Neuronal stem cell (in vitro differentiated cells): ENCODE measurements around the gene VAMP8.
A peak's percentile ranks its signal among the peaks of the same experiment; 100 is the strongest.

Experiments
- DNase-seq: peaks from one replicate; pipeline ENCODE4 v3.0.0-alpha.2; 2013; ENCODE audit warnings: low spot score
- H2AFZ ChIP-seq: one replicate; pipeline ENCODE4 v1.6.1; 2013; ENCODE audit warnings: mild to moderate bottlenecking, low read length, inconsistent platforms
- H2AK5ac ChIP-seq: 2 replicates; pipeline ENCODE4 v1.6.1; 2013; ENCODE audit warnings: low read depth, mild to moderate bottlenecking, inconsistent platforms, low read length, moderate library complexity, mixed read lengths
- H2BK120ac ChIP-seq: 2 replicates; pipeline ENCODE4 v1.6.1; 2013; ENCODE audit warnings: low read depth, mild to moderate bottlenecking, inconsistent platforms, low read length, moderate library complexity, mixed read lengths
- H2BK12ac ChIP-seq: one replicate; pipeline ENCODE4 v1.6.1; 2013; ENCODE audit warnings: low read length, inconsistent platforms
- H2BK15ac ChIP-seq: 2 replicates; pipeline ENCODE4 v1.6.1; 2013; ENCODE audit warnings: mild to moderate bottlenecking, low read length, inconsistent platforms, mixed read lengths
- H2BK5ac ChIP-seq: one replicate; pipeline ENCODE4 v1.6.1; 2013; ENCODE audit warnings: inconsistent platforms, mild to moderate bottlenecking, low read length, moderate library complexity
- H3K14ac ChIP-seq: one replicate; pipeline ENCODE4 v1.6.1; 2013; ENCODE audit warnings: low read length, inconsistent platforms
- H3K18ac ChIP-seq: 2 replicates; pipeline ENCODE4 v1.6.1; 2013; ENCODE audit warnings: low read length, inconsistent platforms
- H3K23ac ChIP-seq: 2 replicates; pipeline ENCODE4 v1.6.1; 2013; ENCODE audit warnings: low read depth, mild to moderate bottlenecking, mixed read lengths, low read length, inconsistent platforms; ENCODE audit not compliant: poor library complexity
- H3K27ac ChIP-seq: replicated peaks from 3 replicates; pipeline ENCODE4 v1.5.1; 2013; ENCODE audit warnings: low read length, inconsistent platforms
- H3K27me3 ChIP-seq, 3 experiments: 2 replicates each; pipeline ENCODE4 v1.6.1; 2013; ENCODE audit warnings: low read length in 3 of 3, mild to moderate bottlenecking in 2 of 3, inconsistent platforms in 1 of 3, low read depth in 1 of 3, mixed read lengths in 1 of 3, moderate library complexity in 1 of 3; ENCODE audit not compliant: control insufficient read depth in 3 of 3, insufficient read depth in 3 of 3
- H3K36me3 ChIP-seq, 2 donors: replicated peaks in 1 of 2; 2 replicates each; pipeline ENCODE4 v1.6.1; 2013; ENCODE audit warnings: low read length in 2 of 2; ENCODE audit not compliant: control insufficient read depth in 2 of 2, insufficient read depth in 2 of 2
- H3K4ac ChIP-seq: 2 replicates; pipeline ENCODE4 v1.6.1; 2013; ENCODE audit warnings: inconsistent platforms, mild to moderate bottlenecking, low read length, moderate library complexity
- H3K4me1 ChIP-seq, 2 donors: 1 replicate in 1 of 2; 2 replicates in 1 of 2; pipeline ENCODE4 v1.6.1; 2013; ENCODE audit warnings: low read length in 2 of 2, low read depth in 1 of 2; ENCODE audit not compliant: control insufficient read depth in 2 of 2, insufficient read depth in 1 of 2
- H3K4me2 ChIP-seq: one replicate; pipeline ENCODE4 v1.6.1; 2013; ENCODE audit warnings: mild to moderate bottlenecking, low read length, inconsistent platforms; ENCODE audit not compliant: insufficient read depth, poor library complexity, severe bottlenecking
- H3K4me3 ChIP-seq, 2 donors: 2 replicates each; pipeline ENCODE4 v1.5.1; 2013; ENCODE audit warnings: low read length in 2 of 2, mild to moderate bottlenecking in 2 of 2, inconsistent platforms in 1 of 2, moderate library complexity in 1 of 2
- H3K79me1 ChIP-seq: one replicate; pipeline ENCODE4 v1.6.1; 2013; ENCODE audit warnings: low read depth, mild to moderate bottlenecking, inconsistent platforms, low read length, moderate library complexity
- H3K9ac ChIP-seq: one replicate; pipeline ENCODE4 v1.6.1; 2013; ENCODE audit warnings: mild to moderate bottlenecking, low read depth, low read length, inconsistent platforms; ENCODE audit not compliant: poor library complexity
- H3K9me3 ChIP-seq, 2 donors: replicated peaks in 1 of 2; 2 replicates each; pipeline versions ENCODE3 to v1.6.1; 2013; ENCODE audit warnings: low read length in 2 of 2, mild to moderate bottlenecking in 2 of 2, inconsistent platforms in 1 of 2, low read depth in 1 of 2, mixed read lengths in 1 of 2, moderate library complexity in 1 of 2; ENCODE audit not compliant: control insufficient read depth in 2 of 2, insufficient read depth in 1 of 2
- H4K8ac ChIP-seq: one replicate; pipeline ENCODE4 v1.6.1; 2013; ENCODE audit warnings: low read depth, mild to moderate bottlenecking, inconsistent platforms, low read length, moderate library complexity
- H4K91ac ChIP-seq: one replicate; pipeline ENCODE4 v1.6.1; 2013; ENCODE audit warnings: low read length, low read depth, mild to moderate bottlenecking, inconsistent platforms; ENCODE audit not compliant: poor library complexity
- WGBS, 2 donors: extraction: QIAGEN DNeasy Blood & Tissue Kit; methylation state at CpG; one replicate each; pipeline ENCODE4 v1.1.7; 2013; ENCODE audit warnings: missing lambda C conversion rate in 2 of 2, mixed read lengths in 1 of 2; ENCODE audit not compliant: insufficient read length in 2 of 2, insufficient replicate concordance in 1 of 2; ENCODE audit errors: extremely low coverage in 2 of 2; 5-methylcytosine and 5-hydroxymethylcytosine counted together

Gene VAMP8

DNA sequence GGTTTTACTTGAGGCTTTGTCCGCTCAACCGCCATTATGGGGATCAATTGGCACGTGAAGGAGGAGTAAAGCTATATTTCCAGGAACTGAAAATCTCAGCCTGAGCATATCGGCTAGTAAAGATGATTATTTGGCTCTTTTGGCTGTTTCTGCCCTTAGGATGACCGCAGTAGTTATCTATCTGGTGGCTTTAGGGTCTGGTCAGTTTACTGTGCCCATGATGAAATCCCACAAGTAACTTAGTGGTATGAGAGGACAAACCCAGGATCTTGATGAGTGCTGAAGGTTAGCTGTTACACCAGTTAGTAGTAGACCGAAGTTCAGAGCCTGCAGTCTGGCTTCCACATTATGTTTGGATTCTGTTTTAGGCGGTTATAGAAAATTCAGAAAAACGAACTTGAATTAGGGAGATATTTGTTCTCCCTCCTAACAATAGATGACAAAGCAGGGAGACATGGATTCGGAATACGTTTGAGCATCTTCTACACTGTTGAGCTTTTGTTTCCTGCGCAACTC, 37.2 kb upstream of the VAMP8 start:
- peak overlapping the region; percentile 98 to 99 for H3K4me3 ChIP-seq
- H3K23ac ChIP-seq, result no peak overlapping the region
- H2BK15ac ChIP-seq, result no peak overlapping the region
- H3K4me1 ChIP-seq, result peaks cover 10 to 17% of the 10 kb centered on the region in 2 donors
- WGBS, 2 donors, result no CpG with 5 or more reads among the region's 11 CpGs
- peak overlapping the region; percentile 100 for H3K9ac ChIP-seq
- H2BK120ac ChIP-seq, result no peak overlapping the region
- H3K27me3 ChIP-seq, result no peaks in the 10 kb centered on the region
- no peak overlapping the region for H4K91ac ChIP-seq
- H3K9me3 ChIP-seq, result no peaks in the 10 kb centered on the region
- H3K4me2 ChIP-seq, result peak overlapping the region; percentile 63
- H3K14ac ChIP-seq, result no peak overlapping the region
- no peak overlapping the region for H2AK5ac ChIP-seq
- no peak overlapping the region for H2AFZ ChIP-seq
- DNase-seq, result no peak
- peaks cover 26 to 57% of the 10 kb centered on the region in 2 donors for H3K36me3 ChIP-seq
- H3K27ac ChIP-seq, result no peak overlapping the region
- no peak overlapping the region for H3K4ac ChIP-seq
- no peak overlapping the region for H2BK12ac ChIP-seq
- no peak overlapping the region for H3K18ac ChIP-seq
- no peak overlapping the region for H4K8ac ChIP-seq
- H3K79me1 ChIP-seq, result peaks cover 2% of the 10 kb centered on the region
- H2BK5ac ChIP-seq, result no peak overlapping the region

DNA sequence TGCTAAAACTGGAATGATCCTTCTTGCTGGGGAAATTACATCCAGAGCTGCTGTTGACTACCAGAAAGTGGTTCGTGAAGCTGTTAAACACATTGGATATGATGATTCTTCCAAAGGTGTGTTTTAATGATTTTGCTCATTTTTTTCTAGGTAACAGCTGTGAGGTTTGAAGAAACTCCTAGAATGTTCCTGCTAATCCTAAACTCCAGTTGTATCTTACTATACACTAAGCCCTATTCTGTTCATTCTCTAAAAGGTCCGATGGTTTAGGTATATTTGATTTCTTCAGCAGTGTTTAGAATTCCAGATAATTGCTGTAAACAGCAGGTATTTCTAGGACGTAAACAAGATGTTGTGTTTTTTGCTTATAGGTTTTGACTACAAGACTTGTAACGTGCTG, 36.1 kb upstream of the VAMP8 start:
- Histone ChIP-seq H3K4ac (no peak overlapping the region), H2BK5ac (no peak overlapping the region), H3K4me1 (peaks cover 10 to 17% of the 10 kb centered on the region in 2 donors), H2AFZ (no peak overlapping the region), H3K9me3 (no peaks in the 10 kb centered on the region), H3K27ac (no peak overlapping the region), H3K4me2 (no peak overlapping the region), H3K27me3 (no peaks in the 10 kb centered on the region), H3K18ac (no peak overlapping the region), H2BK12ac (no peak overlapping the region), H2BK15ac (no peak overlapping the region), H3K79me1 (peaks cover 2% of the 10 kb centered on the region), H4K91ac (no peak overlapping the region), H3K4me3 (peak overlapping the region in 1 of 2 donors; percentile 98), H3K36me3 (peaks cover 28 to 67% of the 10 kb centered on the region in 2 donors), H4K8ac (no peak overlapping the region), H3K9ac (no peak overlapping the region), H3K23ac (no peak overlapping the region), H3K14ac (no peak overlapping the region), H2AK5ac (no peak overlapping the region), H2BK120ac (no peak overlapping the region)
- DNase-seq, result no peak
- no CpG with 5 or more reads among the region's 4 CpGs for WGBS, 2 donors

DNA sequence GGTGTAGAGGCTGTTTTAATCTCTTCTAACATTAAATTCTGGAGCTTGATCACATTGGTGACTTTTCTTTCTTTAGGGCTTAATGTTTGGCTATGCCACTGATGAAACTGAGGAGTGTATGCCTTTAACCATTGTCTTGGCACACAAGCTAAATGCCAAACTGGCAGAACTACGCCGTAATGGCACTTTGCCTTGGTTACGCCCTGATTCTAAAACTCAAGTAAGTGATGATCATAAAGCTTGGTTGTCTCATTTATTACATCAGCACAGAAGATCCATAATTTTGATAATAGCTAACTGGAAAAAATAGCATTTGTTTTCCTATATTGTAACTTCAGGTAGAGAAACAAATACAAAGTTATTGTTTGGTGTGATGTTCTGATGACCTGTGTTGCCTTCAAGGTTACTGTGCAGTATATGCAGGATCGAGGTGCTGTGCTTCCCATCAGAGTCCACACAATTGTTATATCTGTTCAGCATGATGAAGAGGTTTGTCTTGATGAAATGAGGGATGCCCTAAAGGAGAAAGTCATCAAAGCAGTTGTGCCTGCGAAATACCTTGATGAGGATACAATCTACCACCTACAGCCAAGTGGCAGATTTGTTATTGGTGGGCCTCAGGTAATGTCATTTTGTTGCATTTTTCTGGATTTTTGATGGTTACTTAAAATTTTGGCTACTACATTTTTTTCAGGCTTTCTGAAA, 35.5 kb upstream of the VAMP8 start:
- Histone ChIP-seq H2BK15ac (no peak overlapping the region), H3K27me3 (no peaks in the 10 kb centered on the region), H3K79me1 (peaks cover 2% of the 10 kb centered on the region), H3K14ac (no peak overlapping the region), H2AFZ (no peak overlapping the region), H3K4ac (no peak overlapping the region), H2BK12ac (no peak overlapping the region), H4K91ac (no peak overlapping the region), H2BK120ac (no peak overlapping the region), H3K4me2 (no peak overlapping the region), H3K36me3 (peaks cover 28 to 73% of the 10 kb centered on the region in 2 donors), H4K8ac (no peak overlapping the region), H3K4me3 (no peak overlapping the region), H3K23ac (no peak overlapping the region), H3K18ac (no peak overlapping the region), H3K27ac (no peak overlapping the region), H2BK5ac (no peak overlapping the region), H3K9me3 (no peaks in the 10 kb centered on the region), H2AK5ac (no peak overlapping the region), H3K4me1 (peaks cover 10 to 16% of the 10 kb centered on the region in 2 donors), H3K9ac (no peak overlapping the region)
- WGBS, 2 donors, result no CpG with 5 or more reads among the region's 5 CpGs
- DNase-seq, result no peak

GRCh38 chr2:85542777-85543176, 34.6 kb upstream of the VAMP8 start:
- H3K23ac ChIP-seq, result no peak overlapping the region
- H3K36me3 ChIP-seq, result peaks cover 28 to 82% of the 10 kb centered on the region in 2 donors
- no peak overlapping the region for H4K8ac ChIP-seq
- peaks cover 6 to 13% of the 10 kb centered on the region in 2 donors for H3K4me1 ChIP-seq
- DNase-seq, result no peak
- no peak overlapping the region for H3K9ac ChIP-seq
- H2BK15ac ChIP-seq, result no peak overlapping the region
- H3K14ac ChIP-seq, result no peak overlapping the region
- H3K79me1 ChIP-seq, result peaks cover 2% of the 10 kb centered on the region
- H4K91ac ChIP-seq, result no peak overlapping the region
- no peaks in the 10 kb centered on the region for H3K9me3 ChIP-seq
- H2BK120ac ChIP-seq, result no peak overlapping the region
- no peak overlapping the region for H2BK5ac ChIP-seq
- H2AFZ ChIP-seq, result no peak overlapping the region
- no peaks in the 10 kb centered on the region for H3K27me3 ChIP-seq
- H3K27ac ChIP-seq, result no peak overlapping the region
- no CpG with 5 or more reads among the region's 4 CpGs for WGBS, 2 donors
- no peak overlapping the region for H3K4ac ChIP-seq
- no peak overlapping the region for H2AK5ac ChIP-seq
- no peak overlapping the region for H2BK12ac ChIP-seq
- H3K4me3 ChIP-seq, result no peak overlapping the region
- no peak overlapping the region for H3K18ac ChIP-seq
- H3K4me2 ChIP-seq, result no peak overlapping the region
